GM21390 (cell line): ENCODE results near the gene TAGLN2.
"Not testable (repeated sequence)": the region's sequence is repeated elsewhere in the genome, so short reads cannot be mapped to it uniquely, and the experiment has no call there.

Experiments used
- ATAC-seq: cut with Tn5 transposase; IDR thresholded peaks from one replicate; pipeline ENCODE4 v1.9.1; 2021; ENCODE audit not compliant: unreplicated experiment

The TAGLN2 gene

DNA sequence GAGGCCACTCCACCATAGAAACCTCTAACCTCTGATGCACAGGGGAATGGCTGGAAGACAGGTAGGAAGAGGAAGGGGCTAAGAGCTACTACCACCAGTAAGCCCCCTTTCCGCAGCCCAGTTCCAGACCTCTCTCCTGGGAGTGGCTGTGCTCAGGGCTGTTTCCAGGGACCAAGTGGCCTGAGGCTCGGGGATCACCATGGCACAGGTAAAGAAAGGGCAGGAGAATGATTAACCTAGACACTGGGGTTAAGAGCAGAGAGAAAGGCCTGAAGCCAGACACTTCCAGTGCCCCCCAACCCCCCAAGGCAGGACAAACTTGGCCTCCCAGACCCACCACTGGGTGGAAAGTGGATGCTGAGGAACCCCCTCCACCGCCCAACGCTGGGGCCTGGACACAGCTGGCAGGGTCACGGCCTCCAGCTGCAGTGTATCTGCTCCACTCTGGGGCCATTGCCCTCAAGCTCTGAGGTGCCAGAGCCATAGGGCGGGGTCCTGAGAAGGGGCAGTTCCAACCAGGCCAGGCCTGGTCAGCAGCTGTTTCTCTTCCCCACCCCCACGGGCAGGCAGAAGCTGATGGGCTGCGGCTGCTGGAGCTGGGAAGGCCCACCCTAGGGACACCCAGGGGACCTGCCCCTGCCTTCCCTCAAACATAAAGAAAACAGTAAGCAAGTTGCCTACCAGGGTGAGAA is 2.6 kb downstream of the TAGLN2 start:
- ATAC-seq, result no peak

DNA sequence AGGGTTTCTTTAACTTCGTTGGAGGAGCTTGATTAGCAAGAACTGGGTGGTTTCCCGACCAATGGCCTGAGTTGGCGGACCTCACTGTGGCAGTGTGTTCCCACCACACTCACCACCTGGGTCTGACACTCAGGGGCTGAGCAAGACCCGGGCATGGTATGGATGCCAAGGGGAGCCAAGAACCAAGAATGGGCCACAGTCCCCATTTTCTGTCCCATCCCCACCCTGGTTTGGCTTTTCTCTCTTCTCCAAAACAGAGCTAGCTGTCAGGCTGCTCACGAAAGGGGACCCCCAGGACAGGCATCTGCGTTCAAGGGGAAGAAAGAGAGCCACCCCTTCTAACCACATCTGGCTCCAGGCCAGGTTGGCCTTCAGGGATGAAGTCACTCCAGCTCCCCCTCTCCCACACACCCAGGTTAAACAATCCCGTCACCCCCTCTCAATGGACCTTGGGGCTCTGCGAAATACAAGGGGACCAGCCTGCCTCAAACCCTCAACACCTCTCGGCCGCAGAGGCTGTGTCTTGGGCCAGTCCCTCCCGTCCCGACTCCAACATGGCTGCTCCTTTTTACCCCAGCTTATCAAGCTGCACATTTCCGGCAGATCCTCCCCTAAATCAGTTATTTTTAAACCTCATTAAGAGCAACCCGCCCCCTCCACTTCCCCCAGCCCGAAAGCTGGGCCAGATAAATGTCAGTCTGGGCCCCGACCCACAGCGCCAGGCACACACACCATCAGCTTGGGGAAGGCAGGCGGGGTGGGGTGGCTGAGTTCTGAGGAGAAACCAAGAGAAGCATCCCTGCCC is 3.4 kb downstream of the TAGLN2 start:
- no peak for ATAC-seq

DNA sequence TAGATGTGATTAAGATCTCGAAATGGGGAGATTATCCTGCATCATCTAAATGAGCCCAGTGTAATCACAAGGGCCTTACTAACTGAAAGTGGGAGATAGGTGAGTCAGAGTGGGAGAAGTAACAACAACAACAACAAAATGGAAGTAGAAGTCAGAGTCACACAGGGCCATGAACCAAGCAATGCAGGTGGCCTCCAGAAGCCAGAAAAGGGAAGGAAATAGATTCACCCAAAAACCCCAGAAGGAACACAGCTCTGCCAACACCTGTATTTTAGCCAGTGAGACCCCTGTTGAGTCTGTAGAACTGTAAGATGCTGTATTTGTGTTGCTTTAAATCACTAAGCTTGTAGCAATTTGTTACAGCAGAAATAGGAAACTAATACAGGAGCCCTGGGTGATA is 4.1 kb downstream of the TAGLN2 start:
- peak; percentile 24 for ATAC-seq

DNA sequence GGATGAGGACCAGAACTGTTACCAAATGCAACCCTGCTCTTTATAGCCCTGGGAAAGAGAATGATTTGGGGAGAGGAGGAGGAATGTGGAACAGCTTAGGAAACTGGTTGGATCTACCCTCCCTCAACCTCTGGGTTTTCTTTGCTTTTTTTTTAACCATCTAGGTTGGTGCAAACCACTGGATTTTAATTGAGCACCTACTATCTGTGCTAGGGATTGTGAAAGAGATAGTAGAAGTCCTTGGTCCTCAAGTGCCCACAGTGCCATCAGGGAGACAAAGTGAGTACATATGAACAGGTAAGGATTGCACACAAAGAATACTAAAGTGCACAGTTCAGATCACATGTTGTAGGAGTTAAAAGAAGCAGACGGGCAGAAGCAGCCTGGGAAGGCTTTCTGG is 4.7 kb downstream of the TAGLN2 start:
- ATAC-seq, result no peak

DNA sequence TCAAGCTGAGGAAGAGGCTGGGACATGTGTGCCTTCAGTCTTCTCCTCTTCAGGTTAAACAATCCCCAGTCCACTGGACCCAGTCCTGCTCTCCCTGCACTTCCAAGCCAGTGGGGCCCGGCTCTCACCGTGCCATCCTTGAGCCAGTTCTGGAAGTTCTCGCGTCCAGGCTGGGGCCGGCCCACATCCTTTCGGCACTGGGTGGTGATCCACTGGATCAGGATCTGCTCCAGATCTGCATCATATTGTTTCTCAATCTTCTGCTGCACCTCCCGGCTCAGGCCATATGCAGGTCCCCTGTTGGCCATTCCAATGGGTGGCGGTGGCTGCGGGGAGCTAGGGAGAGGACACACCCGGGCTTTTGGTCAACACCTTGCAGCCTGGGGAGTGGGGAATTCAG is 5.1 kb downstream of the TAGLN2 start:
- ATAC-seq, result no peak

DNA sequence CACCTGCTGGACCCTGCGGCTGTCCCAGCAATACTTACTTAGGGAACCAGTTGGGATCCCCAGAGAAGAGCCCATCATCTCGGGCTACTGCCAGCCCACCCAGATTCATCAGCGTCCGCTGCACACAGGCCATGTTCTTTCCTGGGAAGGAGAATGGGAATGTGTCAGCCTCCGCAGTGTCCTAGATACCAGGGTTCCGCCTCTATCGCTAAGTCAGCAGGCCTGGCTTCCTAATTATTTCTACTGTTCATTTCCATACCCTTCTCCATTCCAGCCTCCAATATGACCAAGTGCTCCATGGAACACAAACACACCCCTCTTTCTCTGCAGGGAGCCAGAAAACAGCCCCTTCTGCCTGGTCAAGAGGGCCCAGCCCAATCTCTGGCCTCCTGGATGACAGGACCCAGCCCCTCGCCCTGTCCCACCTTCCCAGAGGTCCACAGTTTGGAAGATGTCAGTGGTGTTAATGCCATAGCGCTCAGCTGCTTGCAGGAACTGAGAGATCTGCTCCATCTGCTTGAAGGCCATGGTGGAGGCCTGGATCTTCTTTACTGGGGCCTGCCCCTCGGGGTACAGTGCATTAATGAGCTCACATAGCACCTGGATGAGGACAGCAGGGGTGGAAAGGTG is 6.0 kb downstream of the TAGLN2 start:
- ATAC-seq, result no peak

DNA sequence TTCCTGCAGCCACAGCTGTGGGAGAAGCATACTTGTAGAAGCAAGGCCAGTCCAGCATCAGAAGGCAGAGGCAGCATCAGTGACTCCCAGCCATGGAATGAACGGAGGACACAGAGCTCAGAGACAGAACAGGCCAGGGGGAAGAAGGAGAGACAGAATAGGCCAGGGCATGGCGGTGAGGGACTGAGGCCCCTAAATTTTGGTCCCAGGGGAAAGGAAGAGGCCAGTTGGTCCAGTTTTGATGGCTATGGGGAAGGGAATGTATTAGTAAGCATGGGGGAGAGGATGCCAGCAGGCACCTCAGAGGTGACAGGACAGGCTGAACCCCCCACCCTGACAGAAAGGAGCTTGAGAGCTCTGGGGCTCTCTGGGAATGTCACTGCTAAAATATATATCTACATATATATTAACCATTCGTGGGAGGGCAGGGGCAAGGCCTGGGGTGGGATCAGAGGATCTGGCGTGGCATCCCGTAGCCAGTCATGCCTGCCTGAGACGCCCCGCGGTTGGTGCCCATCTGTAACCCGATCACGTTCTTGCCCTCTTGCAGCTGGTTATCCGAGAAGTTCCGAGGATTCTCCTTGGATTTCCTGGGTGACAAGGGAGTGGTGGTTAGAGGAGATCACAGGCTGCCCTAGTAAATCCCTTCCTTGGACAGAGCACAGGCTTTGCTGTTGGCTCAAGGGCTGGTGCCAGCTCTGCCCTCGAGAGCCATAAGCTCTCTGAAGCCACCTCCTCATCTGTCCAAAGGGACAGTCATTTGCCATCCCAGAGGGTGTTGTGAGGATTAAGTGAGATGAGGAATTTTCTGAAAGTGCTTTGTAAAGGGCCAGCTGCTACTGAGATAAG is 6.7 kb downstream of the TAGLN2 start:
- no peak for ATAC-seq

DNA sequence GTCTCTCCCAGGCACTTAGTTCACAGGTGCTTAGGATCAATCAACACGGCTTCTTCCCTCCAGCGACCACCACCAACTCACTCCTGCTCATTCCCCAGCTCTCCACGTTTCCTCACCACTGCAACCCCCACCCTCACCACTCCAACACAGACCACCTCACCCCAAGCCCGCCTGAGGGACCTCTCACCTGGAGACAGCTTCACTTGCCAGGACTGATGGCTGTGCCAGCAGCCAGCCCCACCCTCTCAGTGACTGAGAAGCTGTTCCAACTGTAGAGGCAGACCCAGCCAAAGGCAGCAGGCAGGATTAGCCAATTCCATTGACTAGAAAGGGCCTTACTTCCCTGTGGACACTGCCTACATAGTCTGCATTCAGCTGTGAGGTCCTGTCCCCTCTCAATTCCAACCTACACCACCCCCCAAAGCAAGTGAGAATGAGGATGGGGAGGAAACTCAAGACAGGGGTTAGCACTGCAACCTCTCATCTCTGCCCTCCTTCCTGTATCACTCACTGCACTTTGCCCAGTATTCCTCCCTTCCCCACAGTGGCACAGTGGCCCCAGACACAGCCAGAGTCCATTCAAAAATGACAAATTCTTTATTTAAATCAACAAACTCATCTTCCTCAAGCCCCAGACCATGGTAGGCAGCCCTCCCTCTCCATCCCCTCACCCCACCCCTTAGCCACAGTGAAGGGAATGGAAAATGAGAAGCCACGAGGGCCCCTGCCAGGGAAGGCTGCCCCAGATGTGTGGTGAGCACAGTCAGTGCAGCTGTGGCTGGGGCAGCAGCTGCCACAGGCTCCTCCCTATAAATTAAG is 7.6 kb downstream of the TAGLN2 start:
- ATAC-seq, result no peak

DNA sequence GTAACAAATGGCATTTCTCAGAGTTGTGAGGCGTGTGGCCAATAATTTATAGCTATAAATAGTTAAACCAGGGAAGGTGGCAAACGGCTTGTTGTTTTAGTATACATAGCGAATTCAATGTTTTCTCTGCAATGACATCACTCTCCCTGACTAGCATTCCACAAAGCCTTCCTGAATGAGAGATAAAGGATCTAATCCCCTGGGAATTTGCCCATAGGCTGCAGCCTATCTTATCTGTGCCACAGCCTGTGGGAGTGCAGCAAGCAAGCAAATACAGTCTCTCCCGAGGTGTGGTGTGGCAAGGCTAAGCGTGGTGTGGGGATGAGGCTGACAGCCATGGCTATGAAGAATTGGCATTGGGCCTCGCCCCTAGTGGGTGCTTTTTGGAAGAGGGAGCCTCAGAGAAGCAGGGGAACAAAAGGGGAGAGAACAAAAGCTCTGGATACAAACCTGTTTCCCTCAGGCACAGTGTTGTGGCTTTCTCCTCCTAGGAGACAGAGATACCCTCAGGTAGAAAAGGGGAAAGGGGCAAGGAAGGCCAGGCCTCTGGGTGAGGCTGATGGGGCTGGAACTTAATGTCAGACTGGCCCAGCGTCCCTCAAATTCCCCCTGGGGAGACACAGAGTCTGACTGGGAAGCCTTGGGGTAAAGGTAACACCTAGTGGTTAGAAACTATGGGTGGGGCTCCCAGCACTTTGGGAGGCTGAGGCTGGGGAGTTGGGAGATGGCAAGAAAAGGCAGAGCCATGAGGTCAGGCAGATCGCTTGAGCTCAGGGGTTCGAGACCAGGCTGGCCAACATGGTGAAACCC is 8.9 kb downstream of the TAGLN2 start:
- ATAC-seq, result no peak

DNA sequence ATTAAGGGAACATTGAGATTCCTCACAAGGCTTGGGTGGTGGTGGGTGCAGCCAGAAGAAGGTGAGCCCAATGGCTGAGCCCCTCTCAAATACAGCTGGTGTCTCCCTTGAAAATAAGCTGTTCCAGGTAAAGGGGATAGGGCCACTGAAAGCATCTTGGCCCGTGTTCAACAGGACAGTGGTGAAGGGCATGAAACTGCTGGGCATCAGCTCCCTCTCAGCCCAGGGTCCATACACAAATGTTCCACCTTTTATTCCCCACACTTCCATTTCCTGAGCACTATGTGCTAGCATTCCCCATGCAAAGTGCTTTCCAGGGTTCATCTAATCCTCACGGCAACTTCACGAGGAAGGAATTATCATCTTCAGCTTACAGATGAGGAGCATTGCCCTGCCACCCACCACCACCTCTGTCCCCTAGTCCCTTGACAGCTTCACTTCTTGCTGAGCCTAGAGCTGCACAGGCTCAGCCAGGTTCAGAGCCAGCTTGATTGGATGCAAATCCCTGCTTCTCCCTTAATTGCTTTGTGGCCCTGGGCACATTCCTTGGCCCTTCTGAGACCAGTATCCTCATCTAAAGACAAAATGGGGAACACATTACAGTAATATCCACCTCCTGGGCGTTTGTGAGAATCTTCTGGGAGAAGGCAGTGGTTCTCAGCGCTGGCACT is 9.6 kb downstream of the TAGLN2 start:
- no peak for ATAC-seq

DNA sequence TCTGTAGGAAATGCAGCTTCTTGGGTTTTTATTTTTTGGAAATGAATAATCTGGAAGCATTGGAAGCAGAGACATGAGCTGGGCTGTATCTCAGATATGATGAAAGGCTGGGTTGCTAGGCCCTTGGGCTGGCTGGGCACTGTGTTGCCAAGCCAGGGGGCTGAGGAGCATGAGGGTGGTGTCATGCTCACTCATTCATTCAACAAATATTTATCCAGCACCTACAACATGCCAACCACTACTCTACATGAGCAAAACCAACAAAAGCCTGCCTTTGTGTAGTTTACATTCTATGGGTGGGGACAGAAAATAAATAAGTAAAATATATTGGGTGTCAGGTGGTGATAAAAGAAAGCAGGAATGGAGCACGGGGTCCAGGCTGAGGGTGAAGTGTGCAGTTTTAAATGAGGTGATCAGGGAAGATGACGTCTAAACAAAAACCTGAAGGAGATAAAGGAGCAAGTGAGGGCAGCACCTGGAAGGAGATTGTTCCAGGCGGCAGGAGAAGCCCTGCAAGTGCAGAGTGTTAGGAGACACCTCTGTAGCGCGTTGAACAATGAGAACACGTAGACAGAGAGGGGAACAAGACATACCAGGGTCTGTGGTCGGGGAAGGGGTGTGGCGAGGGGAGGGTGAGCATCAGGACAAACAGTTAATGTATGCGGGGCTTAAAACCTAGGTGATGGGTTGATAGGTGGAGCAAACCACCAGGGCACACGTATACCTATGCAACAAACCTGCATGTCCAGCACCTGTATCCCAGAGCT is 10.9 kb downstream of the TAGLN2 start:
- ATAC-seq, result no peak

DNA sequence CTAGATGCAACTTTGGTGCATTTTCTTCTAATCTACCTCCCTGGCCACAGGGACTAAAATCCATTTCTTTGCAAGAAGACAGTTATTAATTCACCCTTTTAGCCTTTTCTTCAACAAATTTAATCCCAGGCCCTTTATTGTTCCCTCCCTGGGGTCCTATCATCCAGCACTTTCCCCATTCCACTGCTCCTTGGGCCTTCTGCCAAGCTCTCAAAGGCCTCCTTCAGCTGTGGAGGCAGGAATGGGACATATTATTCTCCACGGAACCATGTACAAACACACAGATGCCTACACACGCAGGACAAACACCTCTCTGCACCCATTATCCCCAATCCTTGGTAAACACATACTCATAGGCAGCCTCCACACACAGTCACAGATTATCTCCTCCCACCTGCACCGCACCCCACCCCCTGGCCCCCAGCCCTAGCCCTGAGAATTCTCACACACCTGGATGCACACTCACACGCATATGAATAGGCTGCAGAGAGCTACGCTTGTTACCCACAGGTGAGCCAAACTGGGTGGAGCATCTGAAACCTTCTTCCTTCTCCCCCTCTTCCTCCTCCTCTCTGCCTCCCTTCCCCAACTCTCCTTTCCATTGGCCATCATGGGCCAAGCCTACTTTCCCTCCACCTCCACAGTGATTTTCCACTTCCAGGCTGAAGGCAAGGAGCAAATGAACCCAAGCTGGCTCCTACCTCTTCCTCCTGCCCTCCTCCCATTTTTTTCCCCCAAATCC is 11.7 kb downstream of the TAGLN2 start:
- ATAC-seq, result no peak

DNA sequence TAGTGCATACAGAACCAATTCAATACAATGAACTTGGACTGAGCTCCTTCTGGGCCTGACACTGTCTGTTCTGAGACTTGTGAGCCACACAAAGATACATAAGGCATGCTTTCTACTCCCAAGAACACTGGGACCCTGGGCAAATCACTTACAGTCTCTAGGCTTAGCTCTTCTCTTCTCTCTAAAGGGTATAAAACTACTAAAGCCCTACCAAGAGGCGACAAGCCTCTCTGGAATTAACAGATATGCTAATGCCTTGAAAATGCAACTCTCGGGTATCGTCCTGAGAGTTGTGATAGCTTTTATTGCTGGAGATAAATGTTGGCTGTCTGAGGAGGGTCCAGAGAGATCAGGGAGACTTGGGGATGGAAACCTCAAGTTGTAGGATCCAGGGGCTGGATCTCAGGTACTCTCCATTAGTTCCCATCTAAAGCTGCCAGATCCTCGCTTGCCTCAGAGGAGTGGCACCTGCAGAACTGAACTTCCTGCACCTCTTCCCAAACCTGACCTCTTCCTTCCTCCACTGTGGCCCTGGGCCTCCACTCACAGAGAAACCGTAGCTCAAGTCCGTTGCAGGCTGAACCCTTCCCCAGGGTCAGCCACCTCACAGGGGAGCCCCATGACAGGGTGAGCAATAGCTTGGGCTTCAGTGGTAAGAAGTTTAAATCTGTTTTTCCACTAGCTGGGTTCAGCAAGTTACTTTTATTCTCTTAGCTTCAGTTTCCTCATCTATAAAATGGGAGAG is 13.8 kb downstream of the TAGLN2 start:
- no peak for ATAC-seq

DNA sequence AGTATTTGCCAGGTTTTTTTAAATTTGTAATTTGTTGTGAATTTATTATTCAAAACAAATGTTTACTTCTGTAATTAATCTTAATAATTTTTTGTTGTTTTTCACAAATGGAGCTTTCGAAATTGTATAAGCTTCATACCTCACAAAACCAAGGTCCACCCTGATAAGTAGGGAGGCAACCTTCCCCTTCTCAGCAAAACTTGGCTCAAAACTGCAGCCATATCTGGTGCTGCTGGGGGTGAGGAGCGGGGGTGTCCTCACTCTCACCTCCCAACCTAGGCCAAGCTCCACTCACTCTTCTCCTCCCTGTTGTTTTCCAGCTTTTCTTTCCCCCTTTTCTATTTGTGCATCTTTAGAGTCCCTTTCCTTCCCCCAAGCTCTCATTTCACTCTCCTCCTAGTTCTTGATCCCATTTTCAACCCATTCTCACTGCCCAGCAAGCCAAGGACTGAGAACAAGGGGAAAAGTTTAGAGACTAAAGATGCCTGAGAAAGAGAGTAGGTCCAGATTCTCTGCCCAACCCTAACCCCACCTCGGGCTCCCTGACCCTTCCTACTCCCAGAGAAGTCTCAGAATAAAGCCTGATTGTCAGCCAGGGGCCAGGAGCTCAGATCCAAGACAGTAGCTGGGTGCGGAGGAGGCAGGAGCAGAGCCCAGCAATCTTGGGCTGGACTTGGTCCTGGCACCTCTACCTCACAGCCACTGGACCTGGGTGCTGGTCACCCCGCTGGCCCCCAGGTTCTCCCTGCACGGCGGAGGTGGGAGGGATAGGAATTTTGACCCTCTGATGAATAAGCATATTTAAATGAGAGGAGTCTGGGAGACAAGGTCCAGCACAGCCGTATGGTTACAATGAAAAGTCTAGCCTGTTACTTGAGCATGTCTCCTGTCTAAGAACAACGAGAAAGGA is 17.0 kb downstream of the TAGLN2 start:
- no peak for ATAC-seq

DNA sequence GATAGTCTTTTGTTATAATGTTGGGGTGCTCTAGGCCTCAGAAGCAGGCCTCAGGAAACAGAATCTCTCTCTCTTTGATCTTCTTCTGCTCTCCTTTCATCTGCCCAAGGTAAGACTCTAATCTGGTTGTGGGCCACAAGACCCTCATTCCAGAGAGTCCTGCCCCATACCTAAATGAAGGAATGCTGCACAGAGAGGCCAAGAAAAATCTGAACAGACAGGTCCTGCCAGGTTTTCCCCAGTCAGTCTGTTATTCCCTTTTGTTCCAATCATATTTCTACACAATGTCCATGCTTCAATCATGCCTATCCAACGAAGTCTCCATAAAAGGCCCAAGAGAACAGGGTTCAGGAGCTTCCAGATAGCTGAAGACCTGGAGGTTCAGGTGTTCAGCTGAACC is 18.3 kb downstream of the TAGLN2 start:
- no peak for ATAC-seq

DNA sequence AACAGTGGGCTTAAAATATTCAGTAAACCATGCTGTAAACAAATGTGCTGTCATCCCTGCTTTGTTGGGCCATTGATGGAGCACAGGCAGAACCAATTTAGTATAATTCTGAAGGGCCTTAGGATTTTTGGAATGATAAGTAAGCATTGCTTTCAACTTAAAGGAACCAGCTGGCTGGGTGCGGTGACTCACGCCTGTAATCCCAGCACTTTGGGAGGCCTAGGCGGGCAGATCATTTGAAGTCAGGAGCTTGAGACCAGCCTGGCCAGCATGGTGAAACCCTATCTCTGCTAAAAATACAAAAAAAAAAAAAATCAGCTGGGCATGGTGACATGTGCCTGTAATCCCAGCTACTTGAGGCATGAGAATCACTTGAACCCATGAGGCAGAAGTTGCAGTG is 21.3 kb downstream of the TAGLN2 start:
- ATAC-seq, result not testable (repeated sequence)
